ENCODE data around the gene CAD.
"Not testable (repeated sequence)": the region's sequence is repeated elsewhere in the genome, so short reads cannot be mapped to it uniquely, and the experiment has no call there.

The CAD gene

GRCh38 chr2:27185331-27186026, 31.7 kb upstream of the CAD start:
- no peaks in the 10 kb centered on the region for H3K9me3 ChIP-seq (ENCODE audit: control insufficient read depth, insufficient read depth, low read length)
- no peak overlapping the region for H3K4me3 ChIP-seq (ENCODE audit: low read depth, low read length)
- peaks cover 2% of the 10 kb centered on the region for H3K27me3 ChIP-seq (ENCODE audit: control insufficient read depth, insufficient read depth, low read length)
- H3K4me1 ChIP-seq (ENCODE audit: control insufficient read depth, insufficient read depth, low read length): no peaks in the 10 kb centered on the region
- no peak overlapping the region for H3K9ac ChIP-seq (ENCODE audit: low read depth, low read length)
- H3K36me3 ChIP-seq (ENCODE audit: control insufficient read depth, insufficient read depth, low read length): no peaks in the 10 kb centered on the region

DNA sequence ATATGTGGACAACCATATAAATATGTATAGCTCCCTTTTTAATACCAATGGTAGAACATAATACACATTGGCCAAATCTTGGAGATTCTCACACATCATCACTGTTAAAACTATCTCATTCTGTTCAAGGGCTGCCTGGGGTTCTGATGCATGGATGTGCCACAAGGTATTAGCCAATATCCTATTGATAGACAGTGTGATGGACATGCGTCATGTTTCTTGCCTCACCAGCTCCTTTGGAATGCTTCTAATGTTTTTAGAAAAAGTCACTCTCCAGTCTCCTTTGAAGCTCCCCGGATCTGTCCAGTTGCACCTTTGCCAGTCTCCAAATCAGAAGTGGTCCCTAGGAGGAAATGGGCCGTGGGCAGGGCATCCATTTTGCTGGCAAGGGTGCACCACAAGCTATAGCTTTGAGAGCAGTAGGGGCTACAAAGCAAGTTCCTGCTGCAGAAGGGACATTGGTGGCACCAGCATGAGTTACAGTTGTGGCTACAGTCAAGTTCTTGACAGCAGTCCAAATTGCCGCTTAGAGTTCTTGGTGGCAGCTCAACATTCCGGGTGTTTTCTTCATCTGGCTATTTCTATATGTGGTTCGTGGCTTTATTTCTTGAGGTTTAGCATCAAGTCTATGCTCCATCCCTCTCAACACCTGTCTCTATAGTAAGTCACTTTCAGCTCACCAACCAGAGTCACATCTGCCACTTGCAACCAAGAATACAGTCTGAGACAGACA, 30.4 kb upstream of the CAD start:
- H3K36me3 ChIP-seq (ENCODE audit: control insufficient read depth, insufficient read depth, low read length): no peaks in the 10 kb centered on the region
- no peaks in the 10 kb centered on the region for H3K27me3 ChIP-seq (ENCODE audit: control insufficient read depth, insufficient read depth, low read length)
- H3K9ac ChIP-seq (ENCODE audit: low read depth, low read length): no peak overlapping the region
- H3K4me3 ChIP-seq (ENCODE audit: low read depth, low read length): no peak overlapping the region
- H3K4me1 ChIP-seq (ENCODE audit: control insufficient read depth, insufficient read depth, low read length): no peaks in the 10 kb centered on the region
- no peaks in the 10 kb centered on the region for H3K9me3 ChIP-seq (ENCODE audit: control insufficient read depth, insufficient read depth, low read length)

- no peaks in the 10 kb centered on the region for H3K27me3 ChIP-seq (ENCODE audit: control insufficient read depth, insufficient read depth, low read length)
- H3K9ac ChIP-seq (ENCODE audit: low read depth, low read length): no peak overlapping the region
- no peaks in the 10 kb centered on the region for H3K9me3 ChIP-seq (ENCODE audit: control insufficient read depth, insufficient read depth, low read length)
- no peaks in the 10 kb centered on the region for H3K36me3 ChIP-seq (ENCODE audit: control insufficient read depth, insufficient read depth, low read length)
- H3K4me1 ChIP-seq (ENCODE audit: control insufficient read depth, insufficient read depth, low read length): no peaks in the 10 kb centered on the region
- H3K4me3 ChIP-seq (ENCODE audit: low read depth, low read length): no peak overlapping the region
Observed at GRCh38 chr2:27189989-27190388, 27.2 kb upstream of the CAD start.

DNA sequence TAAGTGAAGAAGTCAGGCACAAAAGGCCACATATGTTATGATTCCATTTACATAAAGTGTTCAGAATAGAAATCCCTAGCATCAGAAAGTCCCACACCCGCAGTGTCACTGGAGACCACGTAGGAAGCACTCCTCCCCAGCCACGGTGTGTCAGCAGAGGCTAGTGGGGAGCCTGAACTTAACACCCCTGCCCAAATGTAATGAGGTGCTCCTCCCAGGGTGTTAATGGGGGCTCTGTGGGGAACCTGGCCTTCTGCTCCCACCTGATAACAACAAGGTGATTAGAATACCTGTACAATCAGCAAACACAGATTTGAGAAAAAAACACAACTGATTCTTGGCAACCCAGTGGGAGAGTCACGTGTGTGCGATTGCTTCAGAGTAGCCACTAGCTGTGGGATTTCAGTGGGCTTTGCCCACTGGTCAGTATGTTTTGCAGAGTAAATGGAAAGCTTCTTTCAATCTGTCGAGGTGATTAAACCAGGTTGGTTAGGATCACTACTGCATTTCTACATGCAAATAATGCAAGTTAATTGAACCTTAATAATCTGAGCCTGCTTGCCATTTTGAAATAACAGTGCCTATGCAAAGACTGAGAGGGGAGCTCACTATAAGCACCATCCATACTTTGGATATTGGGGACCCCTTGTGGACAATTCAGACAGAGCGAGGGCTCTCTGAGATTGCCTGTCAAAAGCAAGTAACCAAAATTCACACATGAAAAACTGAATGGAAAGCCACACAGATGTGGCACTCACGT, 25.9 kb upstream of the CAD start:
- H3K9ac ChIP-seq (ENCODE audit: low read depth, low read length): no peak overlapping the region
- no peaks in the 10 kb centered on the region for H3K27me3 ChIP-seq (ENCODE audit: control insufficient read depth, insufficient read depth, low read length)
- no peak overlapping the region for H3K4me3 ChIP-seq (ENCODE audit: low read depth, low read length)
- no peaks in the 10 kb centered on the region for H3K36me3 ChIP-seq (ENCODE audit: control insufficient read depth, insufficient read depth, low read length)
- H3K9me3 ChIP-seq (ENCODE audit: control insufficient read depth, insufficient read depth, low read length): no peaks in the 10 kb centered on the region
- H3K4me1 ChIP-seq (ENCODE audit: control insufficient read depth, insufficient read depth, low read length): no peaks in the 10 kb centered on the region

GRCh38 chr2:27194538-27195354, 22.4 kb upstream of the CAD start:
- Histone ChIP-seq H3K4me1 (ENCODE audit: control insufficient read depth, insufficient read depth, low read length) (no peaks in the 10 kb centered on the region), H3K36me3 (ENCODE audit: control insufficient read depth, insufficient read depth, low read length) (peaks cover 4% of the 10 kb centered on the region), H3K9ac (ENCODE audit: low read depth, low read length) (no peak overlapping the region), H3K9me3 (ENCODE audit: control insufficient read depth, insufficient read depth, low read length) (no peaks in the 10 kb centered on the region), H3K27me3 (ENCODE audit: control insufficient read depth, insufficient read depth, low read length) (no peaks in the 10 kb centered on the region), H3K4me3 (ENCODE audit: low read depth, low read length) (no peak overlapping the region)

DNA sequence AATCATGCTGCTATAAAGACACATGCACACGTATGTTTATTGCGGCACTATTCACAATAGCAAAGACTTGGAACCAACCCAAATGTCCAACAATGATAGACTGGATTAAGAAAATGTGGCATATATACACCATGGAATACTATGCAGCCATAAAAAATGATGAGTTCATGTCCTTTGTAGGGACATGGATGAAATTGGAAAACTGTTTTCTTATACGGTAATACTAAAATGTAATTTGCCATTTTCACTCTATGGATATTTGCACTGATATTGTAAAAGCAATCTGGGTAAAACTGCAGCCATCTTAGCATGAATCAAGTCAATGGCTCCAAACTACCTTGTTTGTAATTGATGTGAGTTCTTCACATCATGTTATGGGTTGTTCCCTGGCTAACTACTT, 21.4 kb upstream of the CAD start:
- H3K9ac ChIP-seq (ENCODE audit: low read depth, low read length); H3K4me1 ChIP-seq (ENCODE audit: control insufficient read depth, insufficient read depth, low read length); H3K4me3 ChIP-seq (ENCODE audit: low read depth, low read length); H3K9me3 ChIP-seq (ENCODE audit: control insufficient read depth, insufficient read depth, low read length); H3K27me3 ChIP-seq (ENCODE audit: control insufficient read depth, insufficient read depth, low read length): not testable (repeated sequence)
- peaks cover 14% of the 10 kb centered on the region for H3K36me3 ChIP-seq (ENCODE audit: control insufficient read depth, insufficient read depth, low read length)

GRCh38 chr2:27198068-27198467, 19.1 kb upstream of the CAD start:
- H3K36me3 ChIP-seq (ENCODE audit: control insufficient read depth, insufficient read depth, low read length): peaks cover 30% of the 10 kb centered on the region
- H3K4me1 ChIP-seq (ENCODE audit: control insufficient read depth, insufficient read depth, low read length): not testable (repeated sequence)

GRCh38 chr2:27198627-27199026, 18.5 kb upstream of the CAD start:
- Histone ChIP-seq H3K9ac (ENCODE audit: low read depth, low read length) (no peak overlapping the region), H3K9me3 (ENCODE audit: control insufficient read depth, insufficient read depth, low read length) (no peaks in the 10 kb centered on the region), H3K4me3 (ENCODE audit: low read depth, low read length) (no peak overlapping the region), H3K36me3 (ENCODE audit: control insufficient read depth, insufficient read depth, low read length) (peaks cover 36% of the 10 kb centered on the region), H3K4me1 (ENCODE audit: control insufficient read depth, insufficient read depth, low read length) (no peaks in the 10 kb centered on the region), H3K27me3 (ENCODE audit: control insufficient read depth, insufficient read depth, low read length) (no peaks in the 10 kb centered on the region)

More at GRCh38 chr2:27198068-27198467, 19.1 kb upstream of the CAD start:
- not testable (repeated sequence) for H3K4me3 ChIP-seq (ENCODE audit: low read depth, low read length); H3K9me3 ChIP-seq (ENCODE audit: control insufficient read depth, insufficient read depth, low read length); H3K9ac ChIP-seq (ENCODE audit: low read depth, low read length); H3K27me3 ChIP-seq (ENCODE audit: control insufficient read depth, insufficient read depth, low read length)

- Histone ChIP-seq H3K9ac (ENCODE audit: low read depth, low read length) (no peak overlapping the region), H3K9me3 (ENCODE audit: control insufficient read depth, insufficient read depth, low read length) (no peaks in the 10 kb centered on the region), H3K27me3 (ENCODE audit: control insufficient read depth, insufficient read depth, low read length) (no peaks in the 10 kb centered on the region), H3K4me3 (ENCODE audit: low read depth, low read length) (no peak overlapping the region), H3K4me1 (ENCODE audit: control insufficient read depth, insufficient read depth, low read length) (no peaks in the 10 kb centered on the region), H3K36me3 (ENCODE audit: control insufficient read depth, insufficient read depth, low read length) (peaks cover 41% of the 10 kb centered on the region)
Observed at GRCh38 chr2:27199241-27199640, 17.9 kb upstream of the CAD start.

DNA sequence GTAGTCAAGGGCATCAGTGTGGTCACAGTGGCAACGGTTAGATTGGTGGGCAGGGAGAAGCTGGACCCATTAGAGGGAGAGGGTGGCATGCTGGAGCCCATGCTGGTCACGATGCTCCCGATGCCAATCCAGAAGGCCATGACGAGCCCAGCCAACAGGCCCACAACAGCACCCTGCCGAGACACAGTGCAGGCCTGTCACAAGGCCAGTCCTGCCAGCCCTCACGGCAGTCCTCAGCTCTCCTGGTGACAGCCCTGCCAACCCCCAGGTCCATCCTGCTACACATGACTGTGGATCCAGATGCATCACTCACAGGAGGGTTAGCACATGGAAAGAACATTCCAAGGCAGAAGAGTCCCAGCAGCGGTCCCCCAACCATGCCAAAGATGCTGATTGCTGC, 15.5 kb upstream of the CAD start:
- H3K9ac ChIP-seq (ENCODE audit: low read depth, low read length): no peak overlapping the region
- no peaks in the 10 kb centered on the region for H3K27me3 ChIP-seq (ENCODE audit: control insufficient read depth, insufficient read depth, low read length)
- peaks cover 65% of the 10 kb centered on the region for H3K36me3 ChIP-seq (ENCODE audit: control insufficient read depth, insufficient read depth, low read length)
- H3K4me3 ChIP-seq (ENCODE audit: low read depth, low read length): no peak overlapping the region
- H3K4me1 ChIP-seq (ENCODE audit: control insufficient read depth, insufficient read depth, low read length): no peaks in the 10 kb centered on the region
- no peaks in the 10 kb centered on the region for H3K9me3 ChIP-seq (ENCODE audit: control insufficient read depth, insufficient read depth, low read length)

GRCh38 chr2:27202854-27203253, 14.3 kb upstream of the CAD start:
- Histone ChIP-seq H3K9me3 (ENCODE audit: control insufficient read depth, insufficient read depth, low read length) (no peaks in the 10 kb centered on the region), H3K27me3 (ENCODE audit: control insufficient read depth, insufficient read depth, low read length) (no peaks in the 10 kb centered on the region), H3K4me1 (ENCODE audit: control insufficient read depth, insufficient read depth, low read length) (no peaks in the 10 kb centered on the region), H3K9ac (ENCODE audit: low read depth, low read length) (no peak overlapping the region), H3K36me3 (ENCODE audit: control insufficient read depth, insufficient read depth, low read length) (peaks cover 76% of the 10 kb centered on the region), H3K4me3 (ENCODE audit: low read depth, low read length) (no peak overlapping the region)
